ENCODE results near the gene DHX16. TPM values are rescaled to one million over a fixed set of nuclear protein-coding genes. Genes with fewer than 3 reads are reported as not detected.
A peak's percentile ranks its signal among the peaks of the same experiment; 100 is the strongest.

Gene DHX16
- total and polyA plus RNA-seq, 9 of the 15 experiments (the other 6 are each of a cell fraction or from before 2014, with no cell fraction given) = 14.6 to 66.1 (median 47.5) TPM

- TF ChIP-seq, protein P1, sequence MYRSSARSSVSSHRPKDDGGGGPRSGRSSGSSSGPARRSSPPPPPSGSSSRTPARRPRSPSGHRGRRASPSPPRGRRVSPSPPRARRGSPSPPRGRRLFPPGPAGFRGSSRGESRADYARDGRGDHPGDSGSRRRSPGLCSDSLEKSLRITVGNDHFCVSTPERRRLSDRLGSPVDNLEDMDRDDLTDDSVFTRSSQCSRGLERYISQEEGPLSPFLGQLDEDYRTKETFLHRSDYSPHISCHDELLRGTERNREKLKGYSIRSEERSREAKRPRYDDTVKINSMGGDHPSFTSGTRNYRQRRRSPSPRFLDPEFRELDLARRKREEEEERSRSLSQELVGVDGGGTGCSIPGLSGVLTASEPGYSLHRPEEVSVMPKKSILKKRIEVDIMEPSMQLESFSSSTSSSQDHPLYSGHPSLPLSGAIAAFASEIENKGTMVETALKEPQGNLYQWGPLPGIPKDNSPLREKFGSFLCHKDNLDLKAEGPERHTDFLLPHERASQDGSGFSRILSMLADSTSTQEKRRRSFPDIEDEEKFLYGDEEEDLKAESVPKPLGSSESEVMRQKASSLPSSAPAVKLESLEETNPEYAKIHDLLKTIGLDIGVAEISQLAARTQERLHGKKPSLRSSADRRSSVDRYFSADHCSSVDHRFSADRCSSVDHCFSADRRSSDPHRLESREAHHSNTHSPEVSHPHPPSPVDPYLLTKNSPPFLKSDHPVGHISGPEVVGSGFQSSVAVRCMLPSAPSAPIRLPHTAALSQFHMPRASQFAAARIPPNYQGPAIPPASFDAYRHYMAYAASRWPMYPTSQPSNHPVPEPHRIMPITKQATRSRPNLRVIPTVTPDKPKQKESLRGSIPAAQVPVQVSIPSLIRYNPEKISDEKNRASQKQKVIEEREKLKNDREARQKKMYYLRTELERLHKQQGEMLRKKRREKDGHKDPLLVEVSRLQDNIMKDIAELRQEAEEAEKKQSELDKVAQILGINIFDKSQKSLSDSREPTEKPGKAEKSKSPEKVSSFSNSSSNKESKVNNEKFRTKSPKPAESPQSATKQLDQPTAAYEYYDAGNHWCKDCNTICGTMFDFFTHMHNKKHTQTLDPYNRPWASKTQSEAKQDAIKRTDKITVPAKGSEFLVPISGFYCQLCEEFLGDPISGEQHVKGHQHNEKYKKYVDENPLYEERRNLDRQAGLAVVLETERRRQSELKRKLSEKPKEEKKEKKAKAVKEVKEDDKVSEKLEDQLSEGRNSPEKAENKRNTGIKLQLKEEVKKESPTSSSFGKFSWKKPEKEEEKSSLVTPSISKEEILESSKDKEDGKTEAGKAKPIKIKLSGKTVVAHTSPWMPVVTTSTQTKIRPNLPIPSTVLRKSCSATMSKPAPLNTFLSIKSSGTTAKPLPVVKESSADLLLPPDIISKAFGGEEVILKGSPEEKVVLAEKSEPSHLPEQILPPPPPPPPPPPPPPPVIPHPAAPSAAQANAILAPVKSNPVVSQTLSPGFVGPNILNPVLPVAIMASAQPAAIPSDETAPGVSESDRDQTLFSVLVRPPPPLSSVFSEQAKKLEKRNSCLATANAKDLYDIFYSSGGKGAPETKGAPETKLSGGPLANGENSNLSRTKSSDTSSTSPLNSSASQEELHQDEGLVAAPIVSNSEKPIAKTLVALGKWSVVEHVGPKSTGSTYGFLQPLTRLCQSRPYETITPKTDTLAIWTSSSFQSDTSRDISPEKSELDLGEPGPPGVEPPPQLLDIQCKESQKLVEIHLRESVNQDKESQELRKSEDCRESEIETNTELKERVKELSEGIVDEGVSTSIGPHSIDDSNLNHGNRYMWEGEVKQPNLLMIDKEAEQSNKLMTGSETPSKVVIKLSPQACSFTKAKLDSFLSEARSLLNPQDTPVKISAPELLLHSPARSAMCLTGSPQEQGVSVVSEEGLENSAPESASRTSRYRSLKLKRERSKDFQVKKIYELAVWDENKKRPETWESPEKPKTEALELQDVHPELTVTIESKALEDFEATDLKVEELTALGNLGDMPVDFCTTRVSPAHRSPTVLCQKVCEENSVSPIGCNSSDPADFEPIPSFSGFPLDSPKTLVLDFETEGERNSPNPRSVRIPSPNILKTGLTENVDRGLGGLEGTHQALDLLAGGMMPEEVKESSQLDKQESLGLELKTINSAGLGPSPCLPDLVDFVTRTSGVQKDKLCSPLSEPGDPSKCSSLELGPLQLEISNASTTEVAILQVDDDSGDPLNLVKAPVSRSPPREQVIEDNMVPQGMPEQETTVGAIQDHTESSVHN (IDR thresholded peaks at IDR 0.05; ENCODE audit: borderline replicate concordance in 1 of 2, low read depth in 1 of 2) = no peak
- TF ChIP-seq CHCHD3 (CRISPR knock-in tag; IDR thresholded peaks at IDR 0.05) (no peak), RAD51 (IDR thresholded peaks at IDR 0.05; ENCODE audit: borderline replicate concordance, low read depth) (0 out of 2 replicates have a peak, but pooled peaks have one; percentile 20)
Measured at GRCh38 chr6:30672445-30673253, at the start of gene DHX16 (continued).

Data from K562 (cell line).